ENCODE data around the gene POM121L2.

The POM121L2 gene
- 0 reads per million in 2 experiments for total RNA-seq

DNA sequence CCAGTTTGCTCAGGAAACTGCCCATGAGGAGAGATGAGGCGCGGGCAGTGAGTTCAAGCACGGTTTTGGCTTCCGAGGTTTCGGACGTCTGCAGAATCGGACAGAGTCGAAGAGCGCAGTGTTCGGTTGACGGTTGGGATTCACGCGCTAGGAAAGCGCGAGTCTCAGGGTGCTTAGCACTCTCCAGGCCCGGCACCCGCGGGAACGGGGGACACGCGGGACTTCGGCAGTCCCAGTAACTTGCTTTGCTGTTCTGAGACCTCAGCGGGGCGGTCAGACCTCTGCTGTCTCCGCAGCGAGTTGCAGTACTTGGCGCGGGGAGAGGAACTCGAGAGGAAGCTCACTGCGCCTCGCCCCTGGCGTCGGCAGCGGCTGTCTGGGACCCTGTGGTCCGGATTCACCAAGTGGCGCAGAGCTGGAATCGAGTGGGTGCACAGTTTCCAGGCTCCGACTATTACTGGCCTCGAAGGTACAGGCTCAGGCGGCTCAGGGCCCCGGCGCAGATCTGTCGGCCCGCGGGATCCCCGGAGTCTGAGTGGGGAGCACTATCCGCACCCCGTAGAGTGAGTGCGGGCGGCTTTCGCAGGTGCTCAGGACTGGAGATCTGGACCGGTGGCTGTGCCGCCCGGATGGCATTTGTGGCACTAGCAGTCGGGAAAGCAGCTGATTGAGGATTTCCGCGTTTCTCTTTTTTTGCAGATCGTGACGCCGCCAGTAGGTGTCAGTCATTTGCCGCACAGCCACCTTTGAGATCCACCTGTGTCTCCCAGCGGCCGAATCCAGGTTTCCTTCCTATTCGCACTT, at the start of gene POM121L2:
TSS of gene POM121L2 (minus strand) at position 128 of the 804 bp plus-strand sequence. CDS start at position 25, 103 bp downstream.
- peak; percentile 34 for DNase-seq (ENCODE audit: low read depth)

DNA sequence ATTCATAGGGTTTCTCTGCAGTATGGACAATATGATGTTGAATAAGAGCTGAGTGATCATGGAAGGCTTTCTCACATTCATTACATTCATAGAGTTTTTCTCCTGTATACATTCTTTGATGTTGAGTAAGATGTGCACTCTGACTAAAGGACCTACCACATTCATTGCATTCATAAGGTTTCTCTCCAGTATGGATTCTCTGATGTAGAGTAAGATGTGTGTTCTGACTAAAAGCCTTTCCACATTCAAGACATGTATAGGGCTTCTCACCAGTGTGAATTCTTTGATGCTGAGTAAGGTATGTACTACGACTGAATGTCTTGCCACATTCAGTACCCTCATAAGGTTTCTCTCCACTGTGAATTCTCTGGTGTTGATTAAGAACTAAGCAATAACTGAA, 47.2 kb upstream of the POM121L2 start:
- no peak for DNase-seq (ENCODE audit: low read depth)

GRCh38 chr6:27358786-27359185, 46.7 kb upstream of the POM121L2 start:
- no peak for DNase-seq (ENCODE audit: low read depth)

DNA sequence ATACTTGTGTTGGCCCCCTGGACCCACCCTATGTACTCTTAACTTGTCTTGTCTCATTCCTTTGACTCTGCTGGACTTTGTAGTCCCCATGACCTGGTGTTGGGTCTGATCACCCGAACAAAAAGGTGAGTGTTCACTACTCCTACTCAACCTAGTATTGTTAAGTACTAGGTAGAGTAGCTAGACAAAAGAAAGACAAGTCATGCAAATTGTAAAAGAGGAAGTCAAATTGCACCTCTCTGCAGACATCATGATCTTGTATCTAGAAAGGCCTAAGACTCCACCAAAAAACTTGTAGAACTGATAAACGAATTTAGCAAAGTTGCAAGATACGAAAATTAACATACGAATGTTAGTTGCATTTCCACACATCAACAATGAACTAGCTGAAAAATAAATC, 40.8 kb upstream of the POM121L2 start:
- no peak for DNase-seq (ENCODE audit: low read depth)

GRCh38 chr6:27334141-27334540, 22.1 kb upstream of the POM121L2 start:
- DNase-seq (ENCODE audit: low read depth), result no peak

- DNase-seq (ENCODE audit: low read depth), result no peak
Measured at GRCh38 chr6:27333642-27334040, 21.6 kb upstream of the POM121L2 start.

GRCh38 chr6:27332692-27333641, 20.9 kb upstream of the POM121L2 start:
- peak; percentile 14 for DNase-seq (ENCODE audit: low read depth)

- DNase-seq (ENCODE audit: low read depth), result no peak
Measured at GRCh38 chr6:27327023-27327738, 15.1 kb upstream of the POM121L2 start.

DNA sequence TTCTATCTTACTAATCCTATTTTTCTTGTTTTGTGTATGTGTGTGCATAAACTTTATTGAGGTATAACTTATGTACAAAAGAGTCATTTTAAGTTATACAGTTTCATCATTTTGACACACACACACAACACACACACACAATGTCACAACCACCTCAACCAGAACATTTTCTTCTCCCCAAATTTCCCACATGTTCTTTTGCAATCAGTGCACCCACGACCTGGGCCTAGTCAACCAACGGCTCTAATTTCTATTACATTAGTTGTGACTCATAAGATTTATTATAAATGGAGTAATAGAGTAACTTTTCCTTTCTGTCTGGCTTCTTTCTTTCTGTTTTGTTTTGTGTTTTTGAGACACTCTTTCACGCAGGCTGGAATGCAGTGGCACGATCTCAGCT, 9.8 kb upstream of the POM121L2 start:
- DNase-seq (ENCODE audit: low read depth), result no peak

- no peak for DNase-seq (ENCODE audit: low read depth)
Measured at GRCh38 chr6:27321370-27321769, 9.3 kb upstream of the POM121L2 start.

DNA sequence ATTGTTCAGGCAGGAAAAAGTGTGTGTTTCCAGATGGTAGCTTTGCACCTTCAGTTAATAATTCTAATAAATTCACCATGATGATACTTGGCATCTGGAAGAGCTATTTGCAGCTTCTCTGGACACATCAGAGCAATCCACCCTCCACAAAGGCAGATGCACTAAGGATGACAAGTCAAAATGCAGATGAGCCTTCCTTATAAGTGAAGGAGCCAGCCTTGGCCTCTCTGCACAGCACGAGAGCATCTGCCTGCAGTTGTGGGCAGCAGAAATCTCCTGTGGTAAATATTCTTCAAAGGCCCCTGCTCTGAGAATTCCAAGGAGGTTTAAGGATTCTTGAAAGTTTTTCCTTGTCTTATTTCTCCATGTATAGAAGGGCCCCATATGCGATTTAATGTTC, 6.9 kb upstream of the POM121L2 start:
- no peak for DNase-seq (ENCODE audit: low read depth)

DNA sequence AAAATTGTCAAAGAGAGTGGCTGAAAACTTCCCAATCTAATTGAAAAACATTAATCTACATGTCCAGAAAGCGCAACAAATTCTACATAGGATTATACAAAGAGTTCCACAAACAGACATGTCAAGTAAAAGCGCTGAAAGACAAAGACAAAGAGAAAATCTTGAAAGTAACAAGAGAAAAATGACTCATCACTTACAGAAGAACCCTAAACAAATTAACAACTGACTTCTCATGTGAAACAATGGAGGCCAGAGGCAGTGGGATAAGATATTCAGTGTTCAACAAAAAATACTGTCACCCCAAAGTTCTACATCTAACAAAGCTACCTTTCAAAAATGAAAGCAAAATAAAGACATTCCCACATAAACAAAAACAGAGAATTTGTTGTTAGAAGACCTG, 2.0 kb upstream of the POM121L2 start:
- no peak for DNase-seq (ENCODE audit: low read depth)

GRCh38 chr6:27312950-27313271, 838 bp upstream of the POM121L2 start:
- no peak for DNase-seq (ENCODE audit: low read depth)

DNA sequence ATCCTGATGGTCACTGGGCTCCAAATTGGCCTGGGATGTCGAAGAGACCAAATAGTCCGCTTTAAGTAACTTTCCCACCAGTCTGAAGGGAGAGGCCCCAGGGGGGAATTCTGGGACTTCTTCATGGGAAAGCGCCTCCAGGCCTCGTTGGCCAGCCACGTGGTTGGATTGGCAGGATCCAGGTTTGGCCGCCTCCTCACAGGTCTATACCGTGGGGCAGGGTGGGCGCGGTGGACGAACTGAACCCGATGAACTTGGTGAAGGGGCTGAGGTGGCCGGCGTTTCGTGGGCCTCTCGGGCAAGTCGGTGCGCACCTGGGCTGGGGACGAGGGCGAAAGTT, 297 bp downstream of the POM121L2 start:
- DNase-seq (ENCODE audit: low read depth), result no peak

- DNase-seq (ENCODE audit: low read depth), result no peak
Measured at GRCh38 chr6:27303613-27304272, 8.3 kb downstream of the POM121L2 start.

GRCh38 chr6:27297857-27298730, 14.0 kb downstream of the POM121L2 start:
- DNase-seq (ENCODE audit: low read depth), result no peak

DNA sequence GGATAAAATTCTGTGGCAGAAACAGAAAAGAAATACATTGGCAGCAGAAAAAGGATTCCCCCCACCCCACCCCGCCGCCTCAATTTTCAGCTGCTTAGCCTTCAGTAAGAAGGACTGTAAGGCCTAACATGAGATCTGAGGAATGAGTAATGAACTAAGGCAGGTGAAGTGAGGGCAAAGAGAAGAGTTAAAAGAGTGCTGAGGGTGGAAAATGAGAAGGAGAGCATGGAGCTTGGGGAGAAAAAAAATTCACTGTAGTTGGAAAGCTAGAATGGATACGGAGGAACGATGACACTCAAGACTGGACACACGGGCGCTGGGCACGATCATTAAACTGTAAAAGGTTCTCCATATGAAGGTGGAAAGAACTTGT, 14.6 kb downstream of the POM121L2 start:
- DNase-seq (ENCODE audit: low read depth), result no peak

GRCh38 chr6:27296106-27296783, 15.8 kb downstream of the POM121L2 start:
- no peak for DNase-seq (ENCODE audit: low read depth)

GRCh38 chr6:27295301-27296079, 16.6 kb downstream of the POM121L2 start:
- no peak for DNase-seq (ENCODE audit: low read depth)

DNA sequence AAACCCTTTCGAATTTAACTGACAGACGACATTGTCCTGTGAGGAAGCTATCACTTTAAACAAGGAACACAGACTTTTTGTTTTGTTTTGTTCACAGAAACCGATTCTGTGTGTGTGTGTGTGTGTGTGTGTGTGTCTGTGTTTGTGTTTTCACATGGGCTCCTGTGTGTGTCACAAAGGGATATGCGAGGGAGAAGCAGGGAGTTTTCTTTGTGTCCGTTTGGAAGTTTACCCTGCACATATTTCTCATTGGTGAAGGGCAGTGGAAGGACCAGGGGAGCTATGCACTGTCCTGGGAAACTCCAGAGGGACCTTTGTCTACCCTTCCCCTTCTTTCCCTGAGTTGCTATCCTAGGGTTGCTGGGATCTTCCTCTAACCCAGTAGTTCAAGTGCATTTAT, 17.7 kb downstream of the POM121L2 start:
- DNase-seq (ENCODE audit: low read depth), result no peak

Data from T follicular helper cell (primary cell).